OCI-LY7 (cell line): Measurements from ENCODE around the gene ADAMTSL4. TPM values are rescaled to one million over a fixed set of nuclear protein-coding genes. Genes with fewer than 3 reads are reported as not detected.

ENCODE experiments used
- BruUV-seq: library from RNA; stranded (reverse); fragments of 400-500 nt; replicated peaks from 2 replicates; lab custom pipeline; 2021; lab: Mats Ljungman, UMichigan
- CTCF ChIA-PET: fragments of 300-600 bp; sonication (Branson Sonifier 250); formaldehyde crosslinking; loops from one replicate; lab custom pipeline; 2022; ENCODE audit warnings: antibody characterized with exemption; ENCODE audit not compliant: unreplicated experiment; lab: Charles Lee
- POLR2A ChIA-PET: fragments of 300-600 bp; sonication (Branson Sonifier 250); formaldehyde crosslinking; loops from one replicate; lab custom pipeline; 2022; ENCODE audit warnings: antibody characterized with exemption; lab: Charles Lee
- DNase-seq: peaks from one replicate; pipeline ENCODE4 v3.0.0-alpha.2; 2015; ENCODE audit warnings: low spot score
- H2AFZ ChIP-seq: fragments of 200-600 bp; sonication (generic), shearing (Covaris generic); 2 replicates; pipeline ENCODE4 v1.6.1; 2014; ENCODE audit warnings: mild to moderate bottlenecking, antibody characterized with exemption, low read length, moderate library complexity
- H3K27ac ChIP-seq: fragments of 200-600 bp; sonication (generic); 2 replicates; pipeline ENCODE4 v1.5.1; 2014; ENCODE audit warnings: mixed run types, low read depth, mild to moderate bottlenecking, moderate library complexity, low read length, inconsistent platforms; ENCODE audit not compliant: poor library complexity, severe bottlenecking
- H3K36me3 ChIP-seq: fragments of 200-600 bp; sonication (generic); 2 replicates; pipeline ENCODE4 v1.6.1; 2014; ENCODE audit warnings: mild to moderate bottlenecking, antibody characterized with exemption, low read length, moderate library complexity, mixed read lengths; ENCODE audit not compliant: insufficient read depth
- H3K4me1 ChIP-seq: fragments of 200-600 bp; sonication (generic); 2 replicates; pipeline ENCODE4 v1.5.1; 2014; ENCODE audit warnings: mild to moderate bottlenecking, low read length; ENCODE audit not compliant: insufficient read depth, poor library complexity, severe bottlenecking
- H3K4me2 ChIP-seq: fragments of 200-600 bp; sonication (generic); 2 replicates; pipeline ENCODE4 v1.6.1; 2014; ENCODE audit warnings: mild to moderate bottlenecking, low read length
- H3K4me3 ChIP-seq: fragments of 200-600 bp; sonication (generic); 2 replicates; pipeline ENCODE4 v1.5.1; 2014; ENCODE audit warnings: mild to moderate bottlenecking, low read depth, low read length; ENCODE audit not compliant: poor library complexity, severe bottlenecking
- H3K79me2 ChIP-seq: fragments of 200-600 bp; sonication (generic); 2 replicates; pipeline ENCODE4 v1.6.1; 2016; ENCODE audit warnings: low read depth, mild to moderate bottlenecking, low read length, moderate library complexity, mixed read lengths; ENCODE audit not compliant: insufficient read depth
- H3K9me2 ChIP-seq: fragments of 200-600 bp; sonication (generic); 2 replicates; pipeline ENCODE4 v1.6.1; 2016; ENCODE audit warnings: mild to moderate bottlenecking, low read length, mixed read lengths; ENCODE audit not compliant: insufficient read depth
- H3K9me3 ChIP-seq: fragments of 200-600 bp; sonication (generic); 2 replicates; pipeline ENCODE4 v1.6.1; 2014; ENCODE audit warnings: mild to moderate bottlenecking, mixed run types, low read length, mixed read lengths
- H4K20me1 ChIP-seq: fragments of 200-600 bp; sonication (generic); 2 replicates; pipeline ENCODE4 v1.6.1; 2014; ENCODE audit warnings: mild to moderate bottlenecking, antibody characterized with exemption, low read length, moderate library complexity, mixed read lengths; ENCODE audit not compliant: insufficient read depth
- CTCF ChIP-seq: fragments of 200-600 bp; sonication (generic); conservative IDR thresholded peaks from 2 replicates; pipeline ENCODE4 v1.5.1; 2014; ENCODE audit warnings: mild to moderate bottlenecking, antibody characterized with exemption, low read length, moderate library complexity, mixed read lengths
- EZH2phosphoT487 ChIP-seq: fragments of 200-600 bp; sonication (generic); IDR thresholded peaks from 2 replicates; pipeline ENCODE4 v1.6.1; 2018; ENCODE audit warnings: low read depth, borderline replicate concordance, mild to moderate bottlenecking, mixed run types, antibody characterized with exemption, low read length, moderate library complexity, mixed read lengths
- intact Hi-C: fragments of 100-400 bp; cut with micrococcal nuclease; formaldehyde crosslinking; loops from one replicate; pipeline ENCODE4 v1.10.0; 2022; ENCODE audit not compliant: unreplicated experiment
- total RNA-seq, 2 experiments: library from RNA; depleted of rRNA in 1 of 2; stranded (reverse); fragments of >200 nt in 1 of 2; shearing (Covaris generic) in 1 of 2; gene quantifications; 2 replicates each; pipeline ENCODE4 v1.2.3, GENCODE V29; 2014 to 2022

ADAMTSL4 gene
- total RNA-seq, 2 experiments from 2014 or later: not detected

GRCh38 chr1:150545486-150546032 is 3.6 kb upstream of the ADAMTSL4 start:
- Histone ChIP-seq H3K27ac (no peak overlapping the region), H3K4me1 (peaks cover 9% of the 10 kb centered on the region), H3K4me2 (no peak overlapping the region), H4K20me1 (no peaks in the 10 kb centered on the region), H3K4me3 (no peak overlapping the region), H2AFZ (no peak overlapping the region), H3K9me2 (no peaks in the 10 kb centered on the region), H3K79me2 (no peaks in the 10 kb centered on the region), H3K36me3 (no peaks in the 10 kb centered on the region), H3K9me3 (no peaks in the 10 kb centered on the region)
- ChIA-PET CTCF (no interaction called here), POLR2A (interaction anchor here (0.6 to 0.7 kb wide), 4 partner anchors 12 to 516 kb away, joined by 3 to 8 read pairs (median 4); no protein-coding TSS in a partner anchor)
- no peak for TF ChIP-seq EZH2phosphoT487
- TF ChIP-seq CTCF: no peak
- no peak for DNase-seq
- BruUV-seq: no TSS peak
- intact Hi-C loops: no loop called here

- DNase-seq: no peak
- Histone ChIP-seq H3K9me2 (no peaks in the 10 kb centered on the region), H3K79me2 (no peaks in the 10 kb centered on the region), H3K27ac (no peak overlapping the region), H3K9me3 (no peaks in the 10 kb centered on the region), H4K20me1 (no peaks in the 10 kb centered on the region), H3K4me2 (no peak overlapping the region), H3K4me1 (peaks cover 9% of the 10 kb centered on the region), H2AFZ (no peak overlapping the region), H3K36me3 (no peaks in the 10 kb centered on the region), H3K4me3 (no peak overlapping the region)
- intact Hi-C loops: no loop called here
- TF ChIP-seq EZH2phosphoT487 (no peak), CTCF (no peak)
- BruUV-seq: no TSS peak
- ChIA-PET CTCF (no interaction called here), POLR2A (interaction anchor here (0.5 kb wide), 1 partner anchor 168 kb away, joined by 3 read pairs; no protein-coding TSS in a partner anchor)
Measured at GRCh38 chr1:150546294-150546937, 2.8 kb upstream of the ADAMTSL4 start.

GRCh38 chr1:150548324-150548631 is 930 bp upstream of the ADAMTSL4 start:
- peaks cover 9% of the 10 kb centered on the region for H3K4me1 ChIP-seq
- H3K4me3 ChIP-seq: peak overlapping the region; percentile 65
- TF ChIP-seq CTCF: no peak
- no peaks in the 10 kb centered on the region for H3K79me2 ChIP-seq
- intact Hi-C loops: no loop called here
- no peaks in the 10 kb centered on the region for H3K9me3 ChIP-seq
- CTCF ChIA-PET: no interaction called here
- POLR2A ChIA-PET: interaction anchor here (0.5 kb wide), 1 partner anchor 9 kb away, joined by 3 read pairs; no protein-coding TSS in a partner anchor
- H3K9me2 ChIP-seq: no peaks in the 10 kb centered on the region
- no peak overlapping the region for H3K27ac ChIP-seq
- H2AFZ ChIP-seq: peak overlapping the region; percentile 69; the same call in 1 of the 2 replicates
- DNase-seq: no peak
- no peaks in the 10 kb centered on the region for H3K36me3 ChIP-seq
- peak overlapping the region; percentile 95 for H3K4me2 ChIP-seq
- no peaks in the 10 kb centered on the region for H4K20me1 ChIP-seq
- no TSS peak for BruUV-seq
